SHP77 (cell line): Measurements from ENCODE around the gene ST3GAL5.

Source experiments
- DNase-seq, 2 experiments: peaks; one replicate each; lab custom pipeline; 2025; lab: John Stamatoyannopoulos, UW

ST3GAL5 gene

GRCh38 chr2:85790032-85790431 lies 98.8 kb downstream of the ST3GAL5 start:
- DNase-seq, result no peak

DNA sequence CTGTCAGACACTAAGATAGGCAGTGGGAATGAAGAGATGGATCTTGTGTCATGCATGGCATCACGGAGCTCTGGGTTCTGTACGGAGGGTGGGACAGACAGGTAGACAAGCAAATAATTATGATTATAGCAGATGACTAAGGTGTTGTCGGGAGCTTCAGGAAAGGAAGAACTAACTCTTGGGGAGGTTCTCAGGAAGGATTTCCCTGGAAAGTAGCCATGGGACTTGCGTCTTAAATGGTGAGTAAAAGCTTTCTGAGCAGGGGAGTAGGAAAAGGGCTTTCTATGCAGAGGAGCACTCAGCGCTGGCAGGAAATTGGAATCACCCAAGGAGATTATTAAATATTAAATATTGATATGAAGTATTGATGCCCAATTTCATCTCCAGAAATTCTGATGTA lies 99.5 kb downstream of the ST3GAL5 start:
- no peak for DNase-seq

DNA sequence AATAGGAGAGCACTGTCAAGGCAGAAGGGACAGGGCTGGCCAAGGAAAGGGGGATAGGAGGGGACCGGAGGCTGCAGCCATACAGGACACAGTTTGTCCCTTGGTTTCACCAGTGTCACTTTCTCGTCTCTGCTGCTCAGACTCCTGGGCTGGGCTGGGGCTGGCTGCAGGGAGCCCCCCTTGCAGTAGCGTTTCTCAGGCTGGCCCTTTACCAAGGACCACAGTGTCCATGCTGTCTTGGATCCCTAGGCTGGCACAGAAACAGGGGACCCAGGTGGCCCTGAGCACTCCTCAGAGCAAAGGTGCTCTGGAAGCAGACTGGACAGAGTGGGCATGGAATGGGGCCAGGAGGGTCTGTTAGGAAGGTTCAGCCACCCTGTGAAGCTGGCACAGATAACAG lies 100.2 kb downstream of the ST3GAL5 start:
- DNase-seq, result no peak

DNA sequence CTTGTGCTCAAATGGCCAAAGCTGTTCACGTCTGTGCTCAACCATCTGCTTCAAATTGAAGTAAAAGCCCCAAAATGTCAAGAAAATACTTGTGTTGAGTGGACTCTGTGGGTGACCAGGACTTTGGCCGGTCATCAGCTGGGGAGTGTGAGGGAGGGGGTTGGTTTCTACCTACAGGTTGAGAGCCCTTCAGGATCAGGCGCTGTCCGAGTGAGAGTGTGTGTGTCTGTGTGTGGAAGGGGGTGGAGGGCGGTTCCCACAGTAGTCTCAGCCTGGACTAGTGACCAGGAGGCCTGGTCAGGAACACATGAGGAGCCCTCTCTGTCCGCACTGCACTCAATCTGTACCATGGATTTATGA lies 100.8 kb downstream of the ST3GAL5 start:
- no peak for DNase-seq

DNA sequence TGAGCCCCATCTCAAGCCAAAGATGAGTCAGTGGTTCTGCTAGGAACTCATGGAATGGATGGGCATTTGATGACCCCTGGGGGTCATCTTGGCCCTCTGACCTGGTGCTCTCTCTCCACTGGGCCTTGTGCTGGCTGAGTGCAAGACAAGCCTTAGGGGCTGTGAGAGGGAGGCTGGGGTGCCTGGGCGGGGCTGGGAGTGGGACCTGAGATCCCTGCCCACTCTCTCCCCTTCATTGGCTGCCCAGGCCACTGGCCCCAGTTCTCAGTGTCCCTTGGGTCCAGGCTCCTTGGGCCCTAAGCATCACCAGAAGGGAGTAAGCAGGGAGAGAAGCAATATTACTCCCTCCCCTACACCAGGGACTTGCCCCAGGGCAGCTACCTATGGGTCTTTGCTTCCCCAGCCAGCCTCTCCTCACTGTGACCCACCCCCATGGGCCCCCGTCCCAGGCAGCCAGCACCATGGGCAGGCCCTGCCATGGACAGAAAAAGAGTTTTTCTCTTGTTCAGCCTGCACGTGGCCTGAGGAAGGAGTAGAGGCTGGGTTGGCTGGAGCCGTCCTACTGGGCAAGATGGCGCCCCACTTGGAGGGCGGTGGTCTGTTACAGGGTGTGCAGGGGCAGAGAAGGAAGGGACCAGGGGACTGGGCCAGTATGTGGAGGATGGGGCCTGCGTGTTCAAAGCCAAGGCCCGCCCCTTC lies 101.4 kb downstream of the ST3GAL5 start:
- DNase-seq, result no peak
